Loucy (cell line): ENCODE measurements around the gene TMPRSS13.

Experiments
- EZH2phosphoT487 ChIP-seq: fragments of 200-600 bp; IDR thresholded peaks from 2 replicates; pipeline ENCODE4 v1.6.1; 2018; ENCODE audit warnings: antibody characterized with exemption, mild to moderate bottlenecking, moderate library complexity, borderline replicate concordance
- TF ChIP-seq, protein P1 (sequence below): fragments of 200-600 bp; sonication (generic); conservative IDR thresholded peaks from 2 replicates; pipeline ENCODE4 v1.5.1; 2014; ENCODE audit warnings: mild to moderate bottlenecking, antibody characterized with exemption, low read length

DNA sequence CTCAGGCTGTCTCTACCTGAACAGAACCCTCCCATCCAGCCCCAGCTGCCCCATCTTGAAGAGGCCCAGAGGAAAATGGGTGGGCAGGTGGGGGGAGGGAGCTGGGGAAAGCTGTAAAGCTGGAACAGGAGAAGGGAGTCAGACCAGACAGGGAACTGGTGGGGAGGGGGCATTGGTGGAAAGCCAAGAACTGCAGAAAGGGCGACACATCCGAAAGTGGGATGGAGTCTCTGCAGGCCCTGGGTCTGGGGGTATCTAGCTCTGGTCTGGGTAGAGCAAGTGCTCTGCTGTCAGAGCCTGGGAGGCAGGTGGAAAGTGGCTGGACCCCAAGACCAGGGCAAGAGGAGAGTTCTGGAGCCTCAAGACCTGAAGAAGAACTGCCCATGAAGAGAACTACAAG, 7.7 kb downstream of the TMPRSS13 start:
- TF ChIP-seq, protein P1, sequence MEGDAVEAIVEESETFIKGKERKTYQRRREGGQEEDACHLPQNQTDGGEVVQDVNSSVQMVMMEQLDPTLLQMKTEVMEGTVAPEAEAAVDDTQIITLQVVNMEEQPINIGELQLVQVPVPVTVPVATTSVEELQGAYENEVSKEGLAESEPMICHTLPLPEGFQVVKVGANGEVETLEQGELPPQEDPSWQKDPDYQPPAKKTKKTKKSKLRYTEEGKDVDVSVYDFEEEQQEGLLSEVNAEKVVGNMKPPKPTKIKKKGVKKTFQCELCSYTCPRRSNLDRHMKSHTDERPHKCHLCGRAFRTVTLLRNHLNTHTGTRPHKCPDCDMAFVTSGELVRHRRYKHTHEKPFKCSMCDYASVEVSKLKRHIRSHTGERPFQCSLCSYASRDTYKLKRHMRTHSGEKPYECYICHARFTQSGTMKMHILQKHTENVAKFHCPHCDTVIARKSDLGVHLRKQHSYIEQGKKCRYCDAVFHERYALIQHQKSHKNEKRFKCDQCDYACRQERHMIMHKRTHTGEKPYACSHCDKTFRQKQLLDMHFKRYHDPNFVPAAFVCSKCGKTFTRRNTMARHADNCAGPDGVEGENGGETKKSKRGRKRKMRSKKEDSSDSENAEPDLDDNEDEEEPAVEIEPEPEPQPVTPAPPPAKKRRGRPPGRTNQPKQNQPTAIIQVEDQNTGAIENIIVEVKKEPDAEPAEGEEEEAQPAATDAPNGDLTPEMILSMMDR: no peak
- no peak for TF ChIP-seq EZH2phosphoT487
